PC-3 (cell line): Measurements from ENCODE around the gene PDK1. TPM values are rescaled to one million over a fixed set of nuclear protein-coding genes. Genes with fewer than 3 reads are reported as not detected.
A peak's percentile ranks its signal among the peaks of the same experiment; 100 is the strongest.

Source experiments
- ATAC-seq: fragments of 200-7000 bp; cut with Tn5 transposase; 2 replicates; pipeline ENCODE4 v1.9.1; 2020; ENCODE audit warnings: mild to moderate bottlenecking, moderate library complexity
- BruUV-seq: library from RNA; stranded (reverse); fragments of 400-500 nt; replicated peaks from 2 replicates; lab custom pipeline; 2021; lab: Mats Ljungman, UMichigan
- CTCF ChIA-PET: fragments of 300-600 bp; sonication (Branson Sonifier 250); formaldehyde crosslinking; loops from one replicate; lab custom pipeline; 2022; ENCODE audit warnings: antibody characterized with exemption; lab: Charles Lee
- POLR2A ChIA-PET: fragments of 300-600 bp; sonication (Branson Sonifier 250); formaldehyde crosslinking; loops from one replicate; lab custom pipeline; 2022; ENCODE audit warnings: antibody characterized with exemption; ENCODE audit not compliant: unreplicated experiment; lab: Charles Lee
- DNase-seq: peaks from one replicate; pipeline ENCODE4 v3.0.0-alpha.2; 2015
- H2AFZ ChIP-seq: fragments of 300-600 bp; sonication (generic); 2 replicates; pipeline ENCODE4 v1.6.0; 2016; ENCODE audit warnings: antibody characterized with exemption, low read length
- H3F3A ChIP-seq: fragments of 300-600 bp; sonication (generic); one replicate; pipeline ENCODE4 v1.6.0; 2017; ENCODE audit warnings: antibody characterized with exemption, low read length, control low read depth, mild to moderate bottlenecking; ENCODE audit not compliant: unreplicated experiment
- H3K27ac ChIP-seq: fragments of 300-600 bp; sonication (generic); 2 replicates; pipeline ENCODE4 v1.5.1; 2016; ENCODE audit warnings: mild to moderate bottlenecking, low read length
- H3K27me3 ChIP-seq: fragments of 300-600 bp; sonication (generic); 2 replicates; pipeline ENCODE4 v1.6.1; 2016; ENCODE audit warnings: low read length, mixed read lengths
- H3K36me3 ChIP-seq: fragments of 300-600 bp; sonication (generic); 2 replicates; pipeline ENCODE4 v1.6.1; 2016; ENCODE audit warnings: low read depth, mixed run types, low read length, mixed read lengths
- H3K4me1 ChIP-seq: fragments of 300-600 bp; sonication (generic); 2 replicates; pipeline ENCODE4 v1.5.1; 2016; ENCODE audit warnings: low read length; ENCODE audit not compliant: insufficient read depth
- H3K4me2 ChIP-seq: fragments of 300-600 bp; sonication (generic); 2 replicates; pipeline ENCODE4 v1.6.0; 2016; ENCODE audit warnings: low read length
- H3K4me3 ChIP-seq: fragments of 300-600 bp; sonication (generic); 2 replicates; pipeline ENCODE4 v1.5.1; 2016; ENCODE audit warnings: mild to moderate bottlenecking, low read length, mixed read lengths
- H3K79me2 ChIP-seq: fragments of 300-600 bp; sonication (generic); 2 replicates; pipeline ENCODE4 v1.6.1; 2017; ENCODE audit warnings: low read length, mixed read lengths
- H3K9ac ChIP-seq: fragments of 300-600 bp; sonication (generic); 2 replicates; pipeline ENCODE4 v1.6.0; 2016; ENCODE audit warnings: mild to moderate bottlenecking, low read length
- H3K9me2 ChIP-seq: fragments of 300-600 bp; sonication (generic); replicated peaks from 2 replicates; pipeline ENCODE4 v1.6.1; 2016; ENCODE audit warnings: mixed run types, low read length, mixed read lengths
- H3K9me3 ChIP-seq: fragments of 300-600 bp; sonication (generic); 2 replicates; pipeline ENCODE4 v1.6.1; 2016; ENCODE audit warnings: low read length, mixed read lengths
- H4K20me1 ChIP-seq: fragments of 300-600 bp; sonication (generic); 2 replicates; pipeline ENCODE4 v1.6.1; 2016; ENCODE audit warnings: low read length, mixed read lengths
- EZH2 ChIP-seq: fragments of 300-600 bp; sonication (generic); IDR thresholded peaks from one replicate; pipeline ENCODE4 v1.6.1; 2017; ENCODE audit warnings: antibody characterized with exemption, mild to moderate bottlenecking, low read length; ENCODE audit not compliant: unreplicated experiment
- EZH2phosphoT487 ChIP-seq: fragments of 300-600 bp; sonication (generic); IDR thresholded peaks from 2 replicates; pipeline ENCODE4 v1.6.1; 2018; ENCODE audit warnings: mild to moderate bottlenecking, antibody characterized with exemption, low read length, borderline replicate concordance
- intact Hi-C: fragments of 100-400 bp; cut with micrococcal nuclease; formaldehyde crosslinking; loops from 2 replicates; pipeline ENCODE4 v1.9.0; 2023
- total RNA-seq: library from RNA; depleted of rRNA; stranded (reverse); fragments of >200 nt; gene quantifications from 2 replicates; pipeline ENCODE4 v1.2.3, GENCODE V29; 2014
- TF ChIP-seq, protein P1 (sequence below): fragments of 300-600 bp; sonication (generic); conservative IDR thresholded peaks from 2 replicates; pipeline ENCODE4 v1.5.1; 2017; ENCODE audit warnings: antibody characterized with exemption, low read depth, mild to moderate bottlenecking, low read length

The PDK1 gene
- total RNA-seq, 1 experiment from 2014 or later = 45.8 TPM

DNA sequence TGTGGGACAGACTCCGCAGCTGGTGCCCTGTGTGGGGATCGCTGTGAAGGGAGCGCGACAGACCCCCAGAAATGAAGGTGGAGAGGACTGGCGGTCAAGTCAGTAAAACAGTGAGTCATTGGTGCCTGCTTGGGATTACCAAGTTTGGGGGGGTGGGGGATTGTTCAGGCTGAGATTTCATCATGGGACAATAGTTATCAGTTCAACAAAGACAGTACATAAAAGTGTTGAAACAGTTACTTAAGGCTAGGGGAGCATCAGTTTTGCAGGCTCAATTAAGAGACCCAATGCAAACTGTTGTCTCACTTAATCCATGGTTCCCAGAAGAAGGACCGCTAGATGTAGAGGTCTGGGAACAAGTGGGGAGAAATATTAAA, 42.4 kb upstream of the PDK1 start:
- H3K36me3 ChIP-seq = peaks cover 18% of the 10 kb centered on the region
- POLR2A ChIA-PET = no interaction called here
- no peak overlapping the region for H3K27ac ChIP-seq
- H2AFZ ChIP-seq = no peak overlapping the region
- no peaks in the 10 kb centered on the region for H3K4me1 ChIP-seq
- no peaks in the 10 kb centered on the region for H3F3A ChIP-seq
- DNase-seq (no peak), ATAC-seq (no peak)
- TF ChIP-seq EZH2phosphoT487 = no peak
- TF ChIP-seq, protein P1, sequence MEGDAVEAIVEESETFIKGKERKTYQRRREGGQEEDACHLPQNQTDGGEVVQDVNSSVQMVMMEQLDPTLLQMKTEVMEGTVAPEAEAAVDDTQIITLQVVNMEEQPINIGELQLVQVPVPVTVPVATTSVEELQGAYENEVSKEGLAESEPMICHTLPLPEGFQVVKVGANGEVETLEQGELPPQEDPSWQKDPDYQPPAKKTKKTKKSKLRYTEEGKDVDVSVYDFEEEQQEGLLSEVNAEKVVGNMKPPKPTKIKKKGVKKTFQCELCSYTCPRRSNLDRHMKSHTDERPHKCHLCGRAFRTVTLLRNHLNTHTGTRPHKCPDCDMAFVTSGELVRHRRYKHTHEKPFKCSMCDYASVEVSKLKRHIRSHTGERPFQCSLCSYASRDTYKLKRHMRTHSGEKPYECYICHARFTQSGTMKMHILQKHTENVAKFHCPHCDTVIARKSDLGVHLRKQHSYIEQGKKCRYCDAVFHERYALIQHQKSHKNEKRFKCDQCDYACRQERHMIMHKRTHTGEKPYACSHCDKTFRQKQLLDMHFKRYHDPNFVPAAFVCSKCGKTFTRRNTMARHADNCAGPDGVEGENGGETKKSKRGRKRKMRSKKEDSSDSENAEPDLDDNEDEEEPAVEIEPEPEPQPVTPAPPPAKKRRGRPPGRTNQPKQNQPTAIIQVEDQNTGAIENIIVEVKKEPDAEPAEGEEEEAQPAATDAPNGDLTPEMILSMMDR = no peak
- no peak for TF ChIP-seq EZH2
- peaks cover 14% of the 10 kb centered on the region; the same call in 1 of the 2 replicates for H3K9me3 ChIP-seq
- H3K4me3 ChIP-seq = no peak overlapping the region
- no peak overlapping the region for H3K9ac ChIP-seq
- H3K27me3 ChIP-seq = no peaks in the 10 kb centered on the region
- no peaks in the 10 kb centered on the region for H3K79me2 ChIP-seq
- intact Hi-C loops = loop anchor here (5.0 kb wide), 1 partner anchor 34 kb away; no protein-coding TSS in a partner anchor
- H3K4me2 ChIP-seq = no peak overlapping the region
- no TSS peak for BruUV-seq
- H3K9me2 ChIP-seq = no peaks in the 10 kb centered on the region
- CTCF ChIA-PET = no interaction called here
- H4K20me1 ChIP-seq = no peaks in the 10 kb centered on the region

DNA sequence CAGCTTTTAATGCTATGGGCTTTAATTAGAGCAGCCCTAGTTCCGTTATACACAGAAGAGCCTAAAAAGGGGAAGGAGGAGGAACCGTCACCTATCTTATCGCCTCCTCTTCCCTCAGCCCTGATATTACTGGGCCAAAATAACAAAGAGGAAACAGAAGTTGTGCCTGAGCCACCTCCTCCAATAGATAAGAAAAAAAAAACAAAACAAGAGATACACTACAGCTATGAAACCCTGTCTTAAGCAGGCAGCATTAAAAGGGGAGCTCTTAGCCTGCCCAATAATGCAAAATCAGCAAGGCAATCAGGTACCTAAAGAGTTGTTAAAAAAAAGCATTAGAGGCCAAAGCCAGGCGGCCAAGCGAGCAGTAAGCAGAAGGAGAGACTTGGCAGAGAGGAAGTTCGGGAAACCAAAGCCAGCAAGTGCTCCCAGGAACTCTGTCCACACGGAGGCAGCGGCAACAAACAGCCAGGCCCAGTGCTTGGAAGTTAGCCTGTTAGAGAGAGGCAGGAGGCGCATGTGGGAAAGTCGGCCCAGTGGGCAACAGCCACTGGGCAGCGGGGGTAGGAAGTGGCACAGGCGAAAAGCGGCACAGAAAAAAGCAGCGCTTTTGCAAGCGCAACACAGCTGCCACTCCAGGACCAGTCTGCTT, 41.8 kb upstream of the PDK1 start:
- Histone ChIP-seq H3K4me1 (no peaks in the 10 kb centered on the region), H3K27me3 (no peaks in the 10 kb centered on the region), H4K20me1 (no peaks in the 10 kb centered on the region), H3K4me2 (no peak overlapping the region), H3K9me2 (no peaks in the 10 kb centered on the region), H3K36me3 (peaks cover 18% of the 10 kb centered on the region), H3K9ac (no peak overlapping the region), H3K9me3 (peaks cover 14% of the 10 kb centered on the region; the same call in 1 of the 2 replicates), H2AFZ (no peak overlapping the region), H3F3A (no peaks in the 10 kb centered on the region), H3K4me3 (no peak overlapping the region), H3K27ac (no peak overlapping the region), H3K79me2 (no peaks in the 10 kb centered on the region)
- ATAC-seq (no peak), DNase-seq (no peak)
- intact Hi-C loops = loop anchor here (5.0 kb wide), 1 partner anchor 33 kb away; no protein-coding TSS in a partner anchor
- TF ChIP-seq EZH2phosphoT487 (no peak), EZH2 (no peak)
- TF ChIP-seq, protein P1 = no peak
- no TSS peak for BruUV-seq
- ChIA-PET CTCF (no interaction called here), POLR2A (no interaction called here)

DNA sequence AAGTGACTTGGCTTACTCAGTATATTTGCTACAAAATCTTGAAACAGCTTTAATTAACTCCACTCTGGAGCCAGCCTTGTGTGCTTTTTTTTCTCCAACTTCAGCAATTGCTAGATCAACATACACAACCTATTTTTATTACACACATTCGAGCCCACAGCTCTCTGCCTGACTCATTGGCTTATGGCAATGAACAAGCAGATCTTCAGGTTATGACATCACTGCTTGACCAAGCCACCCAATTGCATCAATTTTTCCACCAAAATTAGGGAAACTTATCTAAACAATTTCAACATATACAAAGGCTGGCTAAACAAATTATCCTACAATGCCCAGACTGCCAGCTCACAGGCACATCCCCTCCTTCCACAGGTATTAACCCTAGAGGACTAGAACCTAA, 39.6 kb upstream of the PDK1 start:
- no peak overlapping the region for H3K4me3 ChIP-seq
- no peaks in the 10 kb centered on the region for H3K9me2 ChIP-seq
- peak; percentile 23 for DNase-seq
- TF ChIP-seq EZH2 (no peak), EZH2phosphoT487 (no peak)
- TF ChIP-seq, protein P1 = no peak
- no peaks in the 10 kb centered on the region for H3F3A ChIP-seq
- no peak for ATAC-seq
- peaks cover 14% of the 10 kb centered on the region; the same call in 1 of the 2 replicates for H3K9me3 ChIP-seq
- BruUV-seq = no TSS peak
- no peaks in the 10 kb centered on the region for H3K27me3 ChIP-seq
- no peak overlapping the region for H3K27ac ChIP-seq
- no peaks in the 10 kb centered on the region for H3K4me1 ChIP-seq
- ChIA-PET CTCF (no interaction called here), POLR2A (no interaction called here)
- intact Hi-C loops = no loop called here
- H3K79me2 ChIP-seq = no peaks in the 10 kb centered on the region
- H3K9ac ChIP-seq = no peak overlapping the region
- H3K4me2 ChIP-seq = no peak overlapping the region
- H2AFZ ChIP-seq = no peak overlapping the region
- no peaks in the 10 kb centered on the region for H4K20me1 ChIP-seq
- H3K36me3 ChIP-seq = peaks cover 18% of the 10 kb centered on the region
